Mucosa of stomach (tissue), 1 donor: ENCODE results near the gene PGPEP1.

Source experiments
- H3K27me3 ChIP-seq: one replicate; pipeline ENCODE4 v1.7.0; 2013; ENCODE audit warnings: mild to moderate bottlenecking, low read length; ENCODE audit not compliant: control insufficient read depth, insufficient read depth
- H3K36me3 ChIP-seq: one replicate; pipeline ENCODE4 v1.7.0; 2013; ENCODE audit warnings: low read length; ENCODE audit not compliant: control insufficient read depth, insufficient read depth
- H3K4me1 ChIP-seq: one replicate; pipeline ENCODE4 v1.7.0; 2013; ENCODE audit warnings: mild to moderate bottlenecking, low read length; ENCODE audit not compliant: control insufficient read depth, insufficient read depth
- H3K4me3 ChIP-seq: one replicate; pipeline ENCODE4 v1.7.0; 2013; ENCODE audit warnings: low read length
- H3K9ac ChIP-seq: one replicate; pipeline ENCODE4 v1.7.0; 2013; ENCODE audit warnings: mild to moderate bottlenecking, low read length, moderate library complexity
- H3K9me3 ChIP-seq: one replicate; pipeline ENCODE4 v1.7.0; 2013; ENCODE audit warnings: mild to moderate bottlenecking, low read length, moderate library complexity; ENCODE audit not compliant: control insufficient read depth
- donor health status: Pancreatic carcinoma.

The PGPEP1 gene

GRCh38 chr19:18414504-18415177 is 74.2 kb downstream of the PGPEP1 start:
- Histone ChIP-seq H3K9ac (peak overlapping the region; percentile 43), H3K9me3 (no peaks in the 10 kb centered on the region), H3K4me1 (peaks cover 51% of the 10 kb centered on the region), H3K4me3 (no peak overlapping the region), H3K27me3 (peaks cover 14% of the 10 kb centered on the region), H3K36me3 (no peaks in the 10 kb centered on the region)

- peaks cover 14% of the 10 kb centered on the region for H3K27me3 ChIP-seq
- peak overlapping the region; percentile 43 for H3K9ac ChIP-seq
- no peaks in the 10 kb centered on the region for H3K9me3 ChIP-seq
- H3K4me3 ChIP-seq: no peak overlapping the region
- H3K4me1 ChIP-seq: peaks cover 51% of the 10 kb centered on the region
- H3K36me3 ChIP-seq: no peaks in the 10 kb centered on the region
Observed at GRCh38 chr19:18415178-18415867, 74.9 kb downstream of the PGPEP1 start.

GRCh38 chr19:18416778-18417249 is 76.4 kb downstream of the PGPEP1 start:
- peak overlapping the region; percentile 32 for H3K4me3 ChIP-seq
- peaks cover 65% of the 10 kb centered on the region for H3K4me1 ChIP-seq

GRCh38 chr19:18417250-18418028 is 77.0 kb downstream of the PGPEP1 start:
- H3K4me3 ChIP-seq: peak overlapping the region; percentile 32
- H3K4me1 ChIP-seq: peaks cover 65% of the 10 kb centered on the region
- H3K36me3 ChIP-seq: no peaks in the 10 kb centered on the region
- no peaks in the 10 kb centered on the region for H3K9me3 ChIP-seq
- H3K9ac ChIP-seq: peak overlapping the region; percentile 45
- peaks cover 14% of the 10 kb centered on the region for H3K27me3 ChIP-seq

More at GRCh38 chr19:18416778-18417249, 76.4 kb downstream of the PGPEP1 start:
- Histone ChIP-seq H3K9ac (peak overlapping the region; percentile 62), H3K9me3 (no peaks in the 10 kb centered on the region), H3K27me3 (peaks cover 14% of the 10 kb centered on the region), H3K36me3 (no peaks in the 10 kb centered on the region)

GRCh38 chr19:18418029-18418482 is 77.7 kb downstream of the PGPEP1 start:
- H3K4me1 ChIP-seq: peaks cover 71% of the 10 kb centered on the region
- H3K27me3 ChIP-seq: peaks cover 14% of the 10 kb centered on the region
- H3K4me3 ChIP-seq: no peak overlapping the region
- no peaks in the 10 kb centered on the region for H3K36me3 ChIP-seq
- peak overlapping the region; percentile 45 for H3K9ac ChIP-seq
- H3K9me3 ChIP-seq: no peaks in the 10 kb centered on the region

- H3K27me3 ChIP-seq: peaks cover 14% of the 10 kb centered on the region
- H3K36me3 ChIP-seq: no peaks in the 10 kb centered on the region
- peaks cover 77% of the 10 kb centered on the region for H3K4me1 ChIP-seq
- H3K9me3 ChIP-seq: no peaks in the 10 kb centered on the region
- peak overlapping the region; percentile 23 for H3K9ac ChIP-seq
- peak overlapping the region; percentile 51 for H3K4me3 ChIP-seq
Observed at GRCh38 chr19:18418483-18419194, 78.2 kb downstream of the PGPEP1 start.

- H3K9ac ChIP-seq: peak within 1 kb of the TSS; percentile 65
- H3K9me3 ChIP-seq: no peaks in the 10 kb centered on the region
- H3K27me3 ChIP-seq: peaks cover 14% of the 10 kb centered on the region
- H3K4me3 ChIP-seq: peak within 1 kb of the TSS; percentile 51
- peaks cover 80% of the 10 kb centered on the region for H3K4me1 ChIP-seq
- no peaks in the 10 kb centered on the region for H3K36me3 ChIP-seq
Observed at GRCh38 chr19:18419195-18419698, 78.8 kb downstream of the PGPEP1 start, which contains the start of gene SSBP4. TSS of gene SSBP4 (plus strand) at chr19:18419398. CDS start at chr19:18419649, 251 bp downstream.
